22Rv1 (cell line): ENCODE results near the gene HCAR1.
"Not testable (repeated sequence)": the region's sequence is repeated elsewhere in the genome, so short reads cannot be mapped to it uniquely, and the experiment has no call there.

Source experiments
- H3K27ac ChIP-seq: fragments of 450-650 bp; 2 replicates; pipeline ENCODE4 v1.5.1; 2017
- CTCF ChIP-seq: fragments of 450-650 bp; IDR thresholded peaks from 2 replicates; pipeline ENCODE4 v1.5.1; 2017; ENCODE audit warnings: mild to moderate bottlenecking
- ZFX ChIP-seq: fragments of 450-650 bp; IDR thresholded peaks from 2 replicates; pipeline ENCODE4 v1.6.1; 2017; ENCODE audit warnings: antibody characterized with exemption, borderline replicate concordance

HCAR1 gene

GRCh38 chr12:122726080-122726558 lies 4.5 kb downstream of the HCAR1 start:
- no peak overlapping the region for H3K27ac ChIP-seq
- TF ChIP-seq ZFX (no peak), CTCF (no peak)

GRCh38 chr12:122725452-122726079 lies 5.1 kb downstream of the HCAR1 start:
- TF ChIP-seq CTCF (no peak), ZFX (no peak)
- H3K27ac ChIP-seq: no peak overlapping the region

GRCh38 chr12:122724641-122725243 lies 5.9 kb downstream of the HCAR1 start:
- H3K27ac ChIP-seq: no peak overlapping the region
- TF ChIP-seq CTCF (no peak), ZFX (no peak)

DNA sequence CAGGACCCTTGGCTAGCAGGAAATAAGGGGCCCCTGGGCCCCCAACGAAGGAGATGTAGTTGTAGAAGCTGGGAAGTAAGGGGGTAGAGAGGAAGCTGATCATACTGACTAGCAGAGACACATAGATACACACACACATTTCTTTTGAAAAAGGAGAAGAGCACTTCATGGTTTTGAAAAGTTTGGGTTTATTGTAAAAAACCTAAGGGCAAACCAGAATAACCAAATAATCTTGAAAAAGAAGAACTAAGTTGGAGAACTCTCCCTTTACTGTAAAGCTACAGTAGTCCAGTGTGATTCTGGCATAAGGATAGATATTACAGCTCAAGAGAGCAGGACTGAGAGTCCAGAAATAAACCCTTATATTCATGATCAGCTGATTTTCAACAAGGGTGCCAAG lies 8.3 kb downstream of the HCAR1 start:
- TF ChIP-seq ZFX (no peak), CTCF (no peak)
- H3K27ac ChIP-seq: no peak overlapping the region

DNA sequence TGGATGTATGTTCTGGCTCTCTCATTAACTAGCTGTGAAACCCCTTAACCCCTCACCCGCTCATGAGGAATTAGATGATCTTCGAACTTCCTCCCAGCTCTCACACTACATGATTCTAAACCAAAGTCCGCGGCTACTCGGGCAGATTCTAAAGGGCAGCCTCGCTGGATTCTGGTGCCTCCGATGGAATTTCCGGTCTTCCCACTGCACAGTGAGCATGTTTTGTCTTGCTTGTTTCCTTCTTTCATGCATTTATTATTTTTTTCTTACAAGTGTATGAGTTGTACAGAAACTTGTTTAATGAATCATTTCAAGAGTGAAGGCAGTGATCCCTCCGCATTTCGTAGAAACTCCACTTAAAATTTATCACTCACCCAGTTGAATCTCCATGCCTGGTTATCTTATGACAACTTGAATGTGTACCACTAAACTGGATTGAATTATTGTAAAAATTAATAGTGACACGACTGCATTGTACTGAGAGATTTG lies 9.5 kb downstream of the HCAR1 start:
- H3K27ac ChIP-seq: no peak overlapping the region
- TF ChIP-seq ZFX: no peak
- TF ChIP-seq CTCF: no peak

DNA sequence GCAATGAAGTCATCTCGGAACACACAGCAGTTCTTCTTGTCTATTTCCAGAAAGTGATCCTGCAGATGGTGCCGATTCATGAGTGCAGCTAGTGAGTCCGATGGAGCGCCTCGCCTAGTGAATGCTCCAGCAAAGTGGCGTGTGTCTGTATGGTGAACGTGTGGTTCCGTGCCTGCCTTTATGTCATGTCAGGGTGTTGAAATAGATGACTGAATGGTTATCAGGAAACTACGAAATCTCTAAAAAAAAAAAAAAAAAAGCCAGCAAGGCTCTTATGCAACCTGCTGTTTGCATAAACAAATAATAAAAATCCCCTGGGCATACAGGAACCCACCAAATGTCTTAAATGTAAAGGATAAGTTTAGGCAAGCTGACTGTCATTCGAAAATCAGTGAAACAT lies 14.0 kb downstream of the HCAR1 start, which contains the start of gene HCAR3:
HCAR3 (minus strand) TSS at position 154 of the 400 bp plus-strand sequence; CDS start at position 80, 74 bp downstream.
- not testable (repeated sequence) for H3K27ac ChIP-seq

- H3K27ac ChIP-seq: not testable (repeated sequence)
These were observed 15.4 kb downstream of the HCAR1 start for GRCh38 chr12:122715211-122715610.

DNA sequence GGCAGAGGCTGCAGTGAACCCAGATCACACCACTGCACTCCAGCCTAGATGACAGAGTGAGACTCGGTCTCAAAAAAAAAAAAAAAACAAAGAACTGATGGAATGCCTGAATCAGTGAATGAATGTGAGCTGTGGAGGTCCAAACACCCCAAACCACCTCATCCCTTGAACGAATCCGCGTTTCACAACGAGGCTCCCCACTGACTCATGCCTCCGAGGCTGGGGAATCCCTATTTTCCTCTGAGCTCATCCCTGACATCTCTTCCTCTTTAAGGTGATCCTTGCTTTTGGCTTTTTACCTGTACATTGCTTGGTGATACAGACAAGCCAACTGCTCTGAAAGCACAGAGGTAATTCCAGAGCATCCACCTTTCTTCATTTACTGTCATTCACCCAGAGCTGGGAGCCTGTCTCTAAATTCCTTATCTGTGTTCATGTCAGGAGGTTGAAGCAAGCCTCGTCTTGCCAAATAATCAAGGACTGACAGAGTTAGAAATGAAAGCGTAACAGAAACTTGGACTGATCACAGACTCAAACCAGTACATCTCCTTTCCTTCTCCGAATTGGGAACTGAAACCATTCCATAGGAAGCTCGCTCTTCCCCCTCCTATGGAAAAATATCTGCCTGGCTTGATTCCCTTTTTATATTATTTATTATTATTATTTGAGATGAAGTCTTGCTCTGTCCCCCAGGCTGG lies 17.0 kb downstream of the HCAR1 start:
- not testable (repeated sequence) for H3K27ac ChIP-seq

GRCh38 chr12:122711266-122711665 lies 19.4 kb downstream of the HCAR1 start:
- not testable (repeated sequence) for H3K27ac ChIP-seq

DNA sequence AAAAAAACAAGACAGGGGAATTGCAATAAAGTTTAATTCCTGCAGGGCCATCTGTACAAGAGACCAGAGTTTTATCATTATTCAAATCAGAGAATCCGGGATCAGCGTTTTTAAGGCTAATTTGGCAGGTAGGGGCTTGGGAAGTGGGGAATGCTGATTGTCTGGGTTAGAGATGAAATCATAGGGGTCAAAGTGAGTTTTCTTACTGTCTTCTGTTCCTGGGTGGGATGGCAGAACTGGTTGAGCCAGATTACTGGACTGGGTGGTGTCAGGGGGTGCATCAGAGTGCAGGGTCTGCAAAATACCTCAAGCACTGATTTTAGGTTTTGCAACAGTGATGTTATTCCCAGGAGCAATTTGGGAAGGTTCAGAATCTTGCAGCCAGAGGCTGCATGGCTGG lies 20.3 kb downstream of the HCAR1 start:
- H3K27ac ChIP-seq: not testable (repeated sequence)

- not testable (repeated sequence) for H3K27ac ChIP-seq
These were observed 21.4 kb downstream of the HCAR1 start for GRCh38 chr12:122709287-122709686.

GRCh38 chr12:122703841-122704240 lies 26.8 kb downstream of the HCAR1 start:
- H3K27ac ChIP-seq: not testable (repeated sequence)

DNA sequence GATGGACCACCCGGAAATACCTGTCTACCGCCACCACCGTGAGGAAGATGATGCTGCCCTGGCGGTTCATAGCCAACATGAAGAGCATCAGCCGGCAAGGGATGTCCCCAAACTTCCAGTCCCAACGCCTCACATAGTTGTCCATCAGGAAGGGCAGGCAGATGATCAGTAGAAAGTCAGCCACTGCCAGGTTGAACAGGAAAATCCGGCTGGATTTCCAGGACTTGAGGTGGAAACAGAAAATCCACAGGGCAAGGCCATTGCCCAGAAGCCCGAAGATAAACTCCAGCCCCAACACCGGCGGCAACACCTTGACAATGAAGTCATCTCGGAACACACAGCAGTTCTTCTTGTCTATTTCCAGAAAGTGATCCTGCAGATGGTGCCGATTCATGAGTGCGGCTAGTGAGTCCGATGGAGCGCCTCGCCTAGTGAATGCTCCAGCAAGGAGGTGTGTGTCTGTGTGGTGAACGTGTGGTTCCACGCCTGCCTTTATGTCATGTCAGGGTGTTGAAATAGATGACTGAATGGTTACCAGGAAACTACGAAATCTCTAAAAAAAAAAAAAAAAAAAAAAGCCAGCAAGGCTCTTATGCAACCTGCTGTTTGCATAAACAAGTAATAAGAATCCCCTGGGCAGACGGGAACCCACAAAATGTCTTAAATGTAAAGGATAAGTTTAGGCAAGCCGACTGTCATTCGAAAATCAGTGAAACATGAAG lies 27.6 kb downstream of the HCAR1 start, which contains the start of gene HCAR2:
HCAR2 (minus strand) TSS at position 468 of the 722 bp plus-strand sequence; CDS start at position 394, 74 bp downstream.
- not testable (repeated sequence) for H3K27ac ChIP-seq
